Cardiac muscle cell (in vitro differentiated cells and primary cell): Measurements from ENCODE around the gene MICALL2. TPM values are rescaled to one million over a fixed set of nuclear protein-coding genes. Genes with fewer than 3 reads are reported as not detected.

Experiments used
- DNase-seq, 2 donors: peaks; one replicate each; pipeline versions ENCODE4 v3.0.0 to v3.0.0-alpha.2; 2010 to 2017; ENCODE audit warnings: low read depth in 1 of 2, low spot score in 1 of 2
- H3K27ac ChIP-seq: fragments of 200-600 bp; sonication (generic); 2 replicates; pipeline ENCODE4 v1.5.1; 2016
- H3K27me3 ChIP-seq: fragments of 200-600 bp; sonication (generic); 2 replicates; pipeline ENCODE4 v1.6.0; 2016; ENCODE audit warnings: control low read depth
- H3K36me3 ChIP-seq: fragments of 200-600 bp; sonication (generic); 2 replicates; pipeline ENCODE4 v1.5.1; 2016; ENCODE audit warnings: control low read depth
- H3K4me1 ChIP-seq: fragments of 200-600 bp; sonication (generic); 2 replicates; pipeline ENCODE4 v1.8.1; 2017; ENCODE audit warnings: low read depth, mild to moderate bottlenecking, mixed run types
- H3K4me3 ChIP-seq: fragments of 200-600 bp; sonication (generic); 2 replicates; pipeline ENCODE4 v1.5.1; 2016; ENCODE audit warnings: mild to moderate bottlenecking
- H3K9me3 ChIP-seq: fragments of 200-600 bp; sonication (generic); 2 replicates; pipeline ENCODE4 v1.5.1; 2017; ENCODE audit warnings: low read depth, mild to moderate bottlenecking, control low read depth
- CTCF ChIP-seq: IDR thresholded peaks from 2 replicates; pipeline ENCODE4 v1.5.1; 2012; ENCODE audit warnings: low read depth, mild to moderate bottlenecking, low read length
- polyA plus RNA-seq: library from polyadenylated mRNA; unstranded; fragments of >200 nt; fragmentation: Nextera tagmentation; extraction: Ambion mirVana; gene quantifications from 2 replicates; pipeline ENCODE4 v1.2.1, GENCODE V29; 2016
- total RNA-seq: library from RNA; depleted of rRNA; stranded (reverse); fragments of >200 nt; gene quantifications from 2 replicates; pipeline ENCODE4 v1.2.3, GENCODE V29; 2016

Gene MICALL2
- total and polyA plus RNA-seq, 2 experiments from 2014 or later: 19.5 to 22.0 TPM

DNA sequence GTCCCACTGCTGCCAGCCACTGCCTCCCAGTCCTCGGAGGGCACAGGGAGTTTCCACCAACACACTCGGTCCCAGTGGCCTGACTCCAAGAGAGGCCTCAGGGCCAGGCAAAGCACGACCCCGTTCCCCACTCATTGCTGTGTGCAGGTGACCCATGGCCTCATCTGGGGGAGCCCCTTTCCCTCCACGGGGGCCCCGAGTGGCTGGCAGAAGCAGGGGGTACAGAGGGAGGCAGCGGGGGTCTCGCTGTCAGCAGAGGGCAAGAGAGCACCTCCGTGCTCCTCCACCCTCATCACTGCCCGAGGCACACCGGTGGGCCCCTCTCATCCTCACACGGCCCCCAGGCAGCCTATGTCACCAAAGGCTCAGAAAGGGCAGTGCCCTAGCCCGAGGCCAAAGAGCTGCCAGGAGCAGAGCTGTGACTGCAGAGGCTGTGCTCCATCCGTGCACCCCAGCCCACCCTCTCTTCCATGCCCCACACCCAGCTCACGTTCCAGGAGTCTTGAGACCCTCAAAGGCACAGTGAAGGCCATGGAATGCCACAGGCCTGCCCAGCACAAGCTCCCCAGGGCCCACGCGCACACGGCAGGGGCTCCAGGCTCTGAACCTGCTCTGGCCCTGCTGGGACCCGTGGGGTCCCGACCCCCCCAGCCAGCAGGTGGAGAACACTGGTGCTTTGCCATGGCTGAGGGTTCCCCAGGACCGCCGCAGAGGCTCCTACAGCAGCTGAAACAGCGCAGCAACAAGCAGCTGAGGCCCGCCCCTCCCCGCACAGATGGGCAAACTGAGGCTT, 25.9 kb downstream of the MICALL2 start:
- H3K4me3 ChIP-seq: no peak overlapping the region
- no peaks in the 10 kb centered on the region for H3K4me1 ChIP-seq
- H3K27ac ChIP-seq: no peak overlapping the region
- no peak for DNase-seq
- H3K9me3 ChIP-seq: no peaks in the 10 kb centered on the region
- no peaks in the 10 kb centered on the region for H3K27me3 ChIP-seq
- no peaks in the 10 kb centered on the region for H3K36me3 ChIP-seq
- TF ChIP-seq CTCF: no peak

DNA sequence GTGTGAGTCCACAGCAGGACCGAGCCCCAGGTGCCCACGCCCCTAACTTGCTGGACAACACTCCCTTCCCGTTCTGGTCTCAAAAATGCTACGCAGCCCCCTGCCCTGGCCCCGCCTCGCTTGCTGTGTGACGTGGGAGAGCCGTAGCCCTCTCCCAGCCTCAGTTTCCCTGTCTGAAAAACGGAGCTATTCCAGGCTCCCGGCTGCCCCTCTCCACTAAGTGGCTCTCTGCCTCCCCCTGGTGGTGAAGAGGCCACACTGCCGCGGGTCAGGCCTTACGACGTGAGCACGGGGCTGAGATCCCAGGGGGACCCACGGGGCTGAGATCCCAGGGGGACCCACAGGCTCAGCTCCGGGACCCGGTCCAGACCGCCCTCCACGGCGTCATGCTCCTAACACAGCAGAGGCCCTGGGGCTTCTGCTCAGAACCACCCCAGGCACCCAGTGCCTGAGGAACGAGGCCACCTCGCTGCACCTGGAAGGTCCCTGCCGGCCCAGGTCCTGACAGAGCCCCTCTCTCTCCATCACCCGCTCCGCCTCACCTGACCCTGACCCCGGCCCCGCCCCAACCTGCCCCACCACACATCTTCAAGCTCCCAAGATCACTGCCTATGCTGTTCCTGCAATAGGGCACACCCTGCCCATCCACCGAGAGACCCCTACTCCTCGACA, 26.7 kb downstream of the MICALL2 start:
- H3K9me3 ChIP-seq: no peaks in the 10 kb centered on the region
- no peak overlapping the region for H3K4me3 ChIP-seq
- DNase-seq: peak; percentile 65 to 75
- H3K27ac ChIP-seq: no peak overlapping the region
- H3K36me3 ChIP-seq: no peaks in the 10 kb centered on the region
- no peaks in the 10 kb centered on the region for H3K4me1 ChIP-seq
- TF ChIP-seq CTCF: peak; percentile 98
- no peaks in the 10 kb centered on the region for H3K27me3 ChIP-seq

DNA sequence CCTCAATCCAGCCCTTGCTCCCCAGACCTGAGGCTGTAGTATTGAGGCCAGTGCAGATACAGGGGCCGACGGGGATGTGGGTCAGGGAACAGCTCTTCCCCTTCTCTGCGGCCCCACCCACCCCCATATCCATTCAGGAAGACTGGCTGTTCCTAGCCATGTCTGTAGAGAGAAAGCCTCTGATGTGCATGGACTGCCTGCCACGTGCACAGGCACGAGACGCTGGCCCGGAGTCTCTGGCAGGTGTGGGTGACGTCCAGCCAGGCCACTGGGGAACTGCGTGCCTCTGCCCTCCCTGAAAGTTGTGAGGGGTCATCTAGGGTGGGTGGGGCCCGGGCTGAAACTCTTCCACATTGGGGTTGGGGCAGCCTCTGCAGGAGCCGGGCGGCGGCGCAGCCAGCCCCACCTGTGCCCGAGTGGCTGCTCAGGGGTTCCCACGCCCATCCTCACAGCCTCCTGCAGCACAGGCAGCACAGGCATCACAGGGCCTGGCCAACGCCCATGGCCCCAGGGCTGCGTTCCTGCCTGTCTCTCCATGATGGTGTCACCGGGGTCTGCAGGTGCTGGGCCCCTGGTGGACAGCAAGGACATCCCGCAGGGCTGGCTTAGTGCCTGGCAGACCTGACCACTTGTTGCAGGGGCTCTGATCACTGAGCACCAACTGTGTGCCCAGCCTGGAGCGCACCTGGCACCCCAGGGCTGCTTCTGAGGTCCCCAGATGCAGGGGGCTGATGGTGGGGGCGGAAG, 27.5 kb downstream of the MICALL2 start:
- H3K9me3 ChIP-seq: no peaks in the 10 kb centered on the region
- no peaks in the 10 kb centered on the region for H3K36me3 ChIP-seq
- H3K27me3 ChIP-seq: no peaks in the 10 kb centered on the region
- H3K4me3 ChIP-seq: no peak overlapping the region
- no peak for DNase-seq
- no peak for TF ChIP-seq CTCF
- H3K27ac ChIP-seq: no peak overlapping the region
- H3K4me1 ChIP-seq: no peaks in the 10 kb centered on the region

DNA sequence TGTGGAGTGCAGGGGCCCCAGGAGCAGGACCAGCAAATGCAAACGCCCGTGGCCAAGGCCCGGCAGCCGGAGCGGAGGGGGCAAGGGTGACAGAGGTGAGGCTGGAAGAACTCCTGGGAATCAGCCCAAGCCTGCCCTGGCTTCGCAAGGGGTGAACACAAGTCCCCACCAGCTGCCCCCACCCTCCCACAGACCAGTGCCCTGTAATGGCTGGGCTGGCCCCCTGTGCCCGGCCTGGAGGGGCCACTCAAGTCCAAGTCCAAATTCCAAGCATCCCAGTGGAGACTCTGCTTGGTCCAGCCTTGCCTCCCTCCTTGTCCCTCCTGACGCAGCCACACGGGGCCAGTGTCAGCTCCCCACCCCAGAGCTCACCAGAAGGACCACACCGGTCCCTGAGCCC, 28.0 kb downstream of the MICALL2 start:
- Histone ChIP-seq H3K4me1 (no peaks in the 10 kb centered on the region), H3K4me3 (no peak overlapping the region), H3K9me3 (no peaks in the 10 kb centered on the region), H3K27ac (no peak overlapping the region), H3K36me3 (no peaks in the 10 kb centered on the region), H3K27me3 (no peaks in the 10 kb centered on the region)
- DNase-seq: no peak
- TF ChIP-seq CTCF: no peak

- Histone ChIP-seq H3K4me1 (no peaks in the 10 kb centered on the region), H3K36me3 (no peaks in the 10 kb centered on the region), H3K27ac (no peak overlapping the region), H3K9me3 (no peaks in the 10 kb centered on the region), H3K4me3 (no peak overlapping the region), H3K27me3 (no peaks in the 10 kb centered on the region)
- DNase-seq: no peak
- TF ChIP-seq CTCF: no peak
Observed at GRCh38 chr7:1430056-1430845, 29.0 kb downstream of the MICALL2 start.
